ENCODE results near the gene LRRC47. TPM values are rescaled to one million over a fixed set of nuclear protein-coding genes. Genes with fewer than 3 reads are reported as not detected.

Gene LRRC47
- total and polyA plus RNA-seq, 2 of the 13 experiments (the other 11 are each of a cell fraction or from before 2014, with no cell fraction given) = 18.3 to 52.5 TPM

- TF ChIP-seq ZNF460 (CRISPR knock-in tag; IDR thresholded peaks at IDR 0.05; ENCODE audit: borderline replicate concordance) (no peak), ARNT (IDR thresholded peaks at IDR 0.05) (no peak), SCMH1 (CRISPR knock-in tag; IDR thresholded peaks at IDR 0.05; ENCODE audit: borderline replicate concordance) (no peak), ZNF616 (CRISPR knock-in tag; IDR thresholded peaks at IDR 0.05; ENCODE audit: low read depth) (no peak), KDM3A (CRISPR knock-in tag; IDR thresholded peaks at IDR 0.05; ENCODE audit: low read depth) (no peak), ZNF607 (CRISPR knock-in tag; IDR thresholded peaks at IDR 0.05; ENCODE audit: borderline replicate concordance) (no peak), ZNF577 (CRISPR knock-in tag; IDR thresholded peaks at IDR 0.05; ENCODE audit: borderline replicate concordance, low read depth) (no peak), HOXA3 (CRISPR knock-in tag; IDR thresholded peaks at IDR 0.05) (no peak), EHMT2 (IDR thresholded peaks at IDR 0.05; ENCODE audit: borderline replicate concordance, low read depth, low read length) (no peak), CCDC6 (CRISPR knock-in tag; IDR thresholded peaks at IDR 0.05) (no peak), ZNF331 (CRISPR knock-in tag; IDR thresholded peaks at IDR 0.05) (no peak)
These were observed 38.4 kb upstream of the LRRC47 start (continued) for GRCh38 chr1:3834701-3835100.

GRCh38 chr1:3831689-3832088 is 35.4 kb upstream of the LRRC47 start:
- no peak overlapping the region for H2AFZ ChIP-seq (ENCODE audit: low read length)
- no peaks in the 10 kb centered on the region for H3K4me1 ChIP-seq (ENCODE audit: insufficient read depth, low read length)
- intact Hi-C loops (cut with micrococcal nuclease; ENCODE audit: unreplicated experiment) (no loop called here), in situ Hi-C loops (cut with HindIII; ENCODE audit: extremely low pct_ligation_motif_present, low pct_unique_long_range_greater_than_20kb) (no loop called here)
- no peak for TF ChIP-seq E2F2 (CRISPR knock-in tag; IDR thresholded peaks at IDR 0.05; ENCODE audit: borderline replicate concordance)
- H3K79me2 ChIP-seq (ENCODE audit: insufficient read depth, low read length) = no peaks in the 10 kb centered on the region
- no peak overlapping the region for H3K4me2 ChIP-seq (ENCODE audit: low read depth, low read length)
- no peaks in the 10 kb centered on the region; the same call in 1 of the 2 replicates for H3K9me3 ChIP-seq (ENCODE audit: low read length)
- H3K4me3 ChIP-seq (replicated peaks in 1 of 3; ENCODE audit: insufficient read depth in 1 of 3, low read depth in 2 of 3, low read length in 3 of 3) = no peak overlapping the region
- WGBS (ENCODE audit: low lambda C conversion rate) = 98% methylated on average over 6 of the region's 6 CpGs
- ChIA-PET POLR2A (no interaction called here), CTCF (ENCODE audit: low intra/inter-chr PET ratio, low total read pairs) (no interaction called here)
- no peak overlapping the region for H3K9ac ChIP-seq (ENCODE audit: insufficient read depth, low read depth, low read length)
- no peak for FAIRE-seq
- H3K27me3 ChIP-seq (ENCODE audit: control insufficient read depth in 1 of 2, insufficient read depth in 2 of 2, low read length in 2 of 2) = no peaks in the 10 kb centered on the region
- DNase-seq (ENCODE audit: low spot score) = no peak
- no peaks in the 10 kb centered on the region for H4K20me1 ChIP-seq (ENCODE audit: insufficient read depth, low read length)
- BruUV-seq (replicated peaks) = no TSS peak
- no peak overlapping the region for H3K27ac ChIP-seq (ENCODE audit: extremely low read length, insufficient read depth, low read length)
- H3K36me3 ChIP-seq (replicated peaks in 1 of 2; ENCODE audit: control insufficient read depth in 1 of 2, insufficient read depth in 2 of 2, low read length in 2 of 2) = peaks cover 10 to 58% of the 10 kb centered on the region in 2 experiments; a peak in 4 of 5 replicates
- no peak for ATAC-seq
